Stomach (tissue), 9 donors: ENCODE results near the gene LAMTOR4. TPM values are rescaled to one million over a fixed set of nuclear protein-coding genes. Genes with fewer than 3 reads are reported as not detected.
A peak's percentile ranks its signal among the peaks of the same experiment; 100 is the strongest.
"Not testable (repeated sequence)": the region's sequence is repeated elsewhere in the genome, so short reads cannot be mapped to it uniquely, and the experiment has no call there.

Experiments
- DNase-seq, 2 donors: peaks; one replicate each; pipeline versions ENCODE4 v3.0.0 to v3.0.0-alpha.2; 2013 to 2019
- H3K27ac ChIP-seq, 5 donors: fragments of 200-600 bp in 4 of 5; sonication (generic) in 4 of 5; one replicate each; pipeline ENCODE4 v1.5.1; 2013 to 2019; ENCODE audit warnings: mild to moderate bottlenecking in 1 of 5, moderate library complexity in 1 of 5
- H3K27me3 ChIP-seq, 3 donors: fragments of 200-600 bp; sonication (generic); one replicate each; pipeline ENCODE4 v1.5.1; 2017 to 2019; ENCODE audit warnings: mixed run types in 1 of 3
- H3K36me3 ChIP-seq, 4 donors: fragments of 200-600 bp; sonication (generic); 1 replicate in 3 of 4; 2 replicates in 1 of 4; pipeline ENCODE4 v1.5.1; 2016 to 2019
- H3K4me1 ChIP-seq, 4 donors: fragments of 200-600 bp; sonication (generic); one replicate each; pipeline ENCODE4 v1.5.1; 2016 to 2019
- H3K4me3 ChIP-seq, 4 donors: fragments of 200-600 bp; sonication (generic) in 3 of 4; one replicate each; pipeline ENCODE4 v1.5.1; 2016 to 2019; ENCODE audit warnings: mild to moderate bottlenecking in 1 of 4
- H3K9me3 ChIP-seq, 4 donors: fragments of 200-600 bp; sonication (generic); one replicate each; pipeline ENCODE4 v1.5.1; 2016 to 2019
- CTCF ChIP-seq, 7 experiments: fragments of 450-650 bp in 4 of 7; fragments of 200-600 bp in 3 of 7; sonication (generic) in 3 of 7; IDR thresholded peaks; one replicate each; pipeline ENCODE4 v1.5.1; 2016 to 2019; ENCODE audit warnings: antibody characterized with exemption in 7 of 7, control low read depth in 2 of 7, mild to moderate bottlenecking in 1 of 7
- EP300 ChIP-seq: sonication (generic); formaldehyde crosslinking; IDR thresholded peaks from one replicate; pipeline ENCODE4 v1.6.1; 2017; ENCODE audit warnings: antibody characterized with exemption
- POLR2A ChIP-seq, 4 donors: fragments of 450-650 bp; IDR thresholded peaks; one replicate each; pipeline ENCODE4 v1.6.1; 2016; ENCODE audit warnings: antibody characterized with exemption in 4 of 4, control low read depth in 2 of 4, mild to moderate bottlenecking in 1 of 4, moderate library complexity in 1 of 4
- POLR2AphosphoS5 ChIP-seq, 3 donors: sonication (generic); formaldehyde crosslinking; IDR thresholded peaks; one replicate each; pipeline ENCODE4 v1.6.1; 2016; ENCODE audit warnings: antibody characterized with exemption in 3 of 3
- WGBS, 5 donors: extraction: QIAGEN DNeasy Blood & Tissue Kit in 3 of 5; methylation state at CpG; one replicate each; pipeline versions ENCODE4 v1.1.5 to v1.1.7; 2013 to 2018; 5-methylcytosine and 5-hydroxymethylcytosine counted together
- intact Hi-C: fragments of 100-400 bp; cut with DNase I; formaldehyde crosslinking; loops from one replicate; pipeline ENCODE4 v1.15.1; 2023; ENCODE audit warnings: low total_unique reads
- polyA plus RNA-seq, 3 donors: library from polyadenylated mRNA; stranded (reverse); fragments of 200-250 nt; gene quantifications; one replicate each; pipeline ENCODE4 v1.2.3, GENCODE V29; 2013
- total RNA-seq, 5 donors: library from RNA; depleted of rRNA; stranded (reverse); fragments of >200 nt; gene quantifications; one replicate each; pipeline versions ENCODE4 v1.1.0 to v1.2.3, GENCODE V29; 2014 to 2016
- donor health status: healthy with polysubstance abuse.
- donor health status: Bipolar disorder and iron deficiency.
- donor health status: healthy.

LAMTOR4 gene
- total and polyA plus RNA-seq, 8 donors: 26.3 to 889 (median 274) TPM

GRCh38 chr7:100127866-100128636 lies 20.7 kb upstream of the LAMTOR4 start:
- DNase-seq: peak in 1 of 2 donors; percentile 64

GRCh38 chr7:100128637-100128963 lies 20.1 kb upstream of the LAMTOR4 start:
- no peaks in the 10 kb centered on the region for H3K9me3 ChIP-seq
- H3K4me1 ChIP-seq: peaks cover 35 to 60% (median 50%) of the 10 kb centered on the region in 4 donors
- peak overlapping the region in 1 of 5 donors; percentile 99 for H3K27ac ChIP-seq
- TF ChIP-seq POLR2A (IDR thresholded peaks at IDR 0.05) (no peak), EP300 (no peak), CTCF (IDR thresholded peaks at IDR 0.05) (no peak), POLR2AphosphoS5 (IDR thresholded peaks at IDR 0.05) (no peak)
- no peaks in the 10 kb centered on the region for H3K27me3 ChIP-seq
- DNase-seq: no peak
- H3K36me3 ChIP-seq: peaks cover 0 to 10% (median 0%) of the 10 kb centered on the region in 4 donors
- H3K4me3 ChIP-seq: no peak overlapping the region
- intact Hi-C loops: no loop called here
- 46 to 63% (median 48%) methylated on average over 1 of the region's 1 CpG for WGBS, 5 donors

More at GRCh38 chr7:100127866-100128636, 20.7 kb upstream of the LAMTOR4 start:
- TF ChIP-seq POLR2AphosphoS5 (IDR thresholded peaks at IDR 0.05): no peak
- no peak for TF ChIP-seq POLR2A (IDR thresholded peaks at IDR 0.05)
- no peak for TF ChIP-seq CTCF (IDR thresholded peaks at IDR 0.05)
- TF ChIP-seq EP300: no peak
- Histone ChIP-seq H3K36me3 (peaks cover 0 to 16% (median 0%) of the 10 kb centered on the region in 4 donors), H3K27me3 (no peaks in the 10 kb centered on the region), H3K9me3 (no peaks in the 10 kb centered on the region), H3K4me1 (peaks cover 35 to 60% (median 50%) of the 10 kb centered on the region in 4 donors), H3K4me3 (peak overlapping the region; percentile 79 to 94 (median 91)), H3K27ac (peak overlapping the region; percentile 97 to 99 (median 99))
- intact Hi-C loops: no loop called here
- WGBS, 5 donors: 2 to 14% (median 3%) methylated on average over 3 to 37 of the region's 37 CpGs

- WGBS, 5 donors: 93 to 100% (median 95%) methylated on average over 1 of the region's 1 CpG
- H3K36me3 ChIP-seq, H3K4me3 ChIP-seq, DNase-seq, H3K9me3 ChIP-seq, H3K27me3 ChIP-seq: not testable (repeated sequence)
- intact Hi-C loops: loop anchor here (10.0 kb wide), 1 partner anchor 85 kb away; the partner anchor contains the start of gene PVRIG
- Histone ChIP-seq H3K27ac (peak overlapping the region in 2 of 5 donors; percentile 47 to 57), H3K4me1 (peaks cover 34 to 55% (median 43%) of the 10 kb centered on the region in 4 donors)
These were observed 18.5 kb upstream of the LAMTOR4 start for GRCh38 chr7:100130220-100130607.

GRCh38 chr7:100130608-100131453 lies 17.9 kb upstream of the LAMTOR4 start:
- no peaks in the 10 kb centered on the region for H3K9me3 ChIP-seq
- 7 to 10% (median 10%) methylated on average over 24 of the region's 24 CpGs for WGBS, 5 donors
- H3K27me3 ChIP-seq: no peaks in the 10 kb centered on the region
- H3K4me1 ChIP-seq: peaks cover 27 to 49% (median 37%) of the 10 kb centered on the region in 4 donors
- H3K36me3 ChIP-seq: no peaks in the 10 kb centered on the region
- H3K4me3 ChIP-seq: peak overlapping the region in 3 of 4 donors; percentile 11 to 26 (median 20)
- intact Hi-C loops: loop anchor here (10.0 kb wide), 1 partner anchor 84 kb away; the partner anchor contains the start of gene PVRIG
- TF ChIP-seq CTCF (IDR thresholded peaks at IDR 0.05): peak in 5 of 7 experiments; percentile 83 to 90 (median 85)
- no peak for TF ChIP-seq POLR2AphosphoS5 (IDR thresholded peaks at IDR 0.05)
- DNase-seq: peak; percentile 88 to 91
- H3K27ac ChIP-seq: peak overlapping the region in 4 of 5 donors; percentile 47 to 67 (median 60)
